H4 (cell line): ENCODE results near the gene PSAPL1. TPM values are rescaled to one million over a fixed set of nuclear protein-coding genes. Genes with fewer than 3 reads are reported as not detected.

ENCODE experiments used
- DNase-seq: peaks from one replicate; pipeline ENCODE4 v3.0.0-alpha.2; 2015; ENCODE audit warnings: low spot score
- total RNA-seq: library from RNA; depleted of rRNA; stranded (reverse); fragments of >200 nt; shearing (Covaris generic); gene quantifications from 2 replicates; pipeline ENCODE4 v1.2.3, GENCODE V29; 2014

Gene PSAPL1
- total RNA-seq, 1 experiment from 2014 or later = not detected

GRCh38 chr4:7431696-7432530, 2.8 kb downstream of the PSAPL1 start:
- no peak for DNase-seq

- DNase-seq = no peak
These were observed 3.6 kb downstream of the PSAPL1 start for GRCh38 chr4:7430965-7431695.

GRCh38 chr4:7430368-7430964, 4.3 kb downstream of the PSAPL1 start:
- no peak for DNase-seq

- no peak for DNase-seq
These were observed 5.1 kb downstream of the PSAPL1 start for GRCh38 chr4:7429601-7430078.

- no peak for DNase-seq
These were observed 5.7 kb downstream of the PSAPL1 start for GRCh38 chr4:7429069-7429416.

- no peak for DNase-seq
These were observed 6.3 kb downstream of the PSAPL1 start for GRCh38 chr4:7428261-7429068.

GRCh38 chr4:7427831-7428260, 6.9 kb downstream of the PSAPL1 start:
- no peak for DNase-seq

GRCh38 chr4:7427361-7427760, 7.4 kb downstream of the PSAPL1 start:
- no peak for DNase-seq

- no peak for DNase-seq
These were observed 8.1 kb downstream of the PSAPL1 start for GRCh38 chr4:7426525-7427171.

GRCh38 chr4:7425591-7426468, 8.9 kb downstream of the PSAPL1 start:
- no peak for DNase-seq

GRCh38 chr4:7425124-7425523, 9.6 kb downstream of the PSAPL1 start:
- no peak for DNase-seq

GRCh38 chr4:7424553-7425111, 10.1 kb downstream of the PSAPL1 start:
- no peak for DNase-seq

- DNase-seq = no peak
These were observed 10.8 kb downstream of the PSAPL1 start for GRCh38 chr4:7423801-7424552.

GRCh38 chr4:7423391-7423790, 11.3 kb downstream of the PSAPL1 start:
- no peak for DNase-seq

GRCh38 chr4:7422898-7423180, 11.9 kb downstream of the PSAPL1 start:
- DNase-seq = no peak

GRCh38 chr4:7422151-7422897, 12.4 kb downstream of the PSAPL1 start:
- no peak for DNase-seq

- no peak for DNase-seq
These were observed 13.2 kb downstream of the PSAPL1 start for GRCh38 chr4:7421356-7422150.

- DNase-seq = no peak
These were observed 14.1 kb downstream of the PSAPL1 start for GRCh38 chr4:7420661-7421040.
